H9 (cell line): ENCODE data around the gene TNIK. TPM values are rescaled to one million over a fixed set of nuclear protein-coding genes. Genes with fewer than 3 reads are reported as not detected.

ENCODE experiments used
- DNase-seq: peaks from one replicate; pipeline ENCODE4 v3.0.0-alpha.2; 2017
- H2AFZ ChIP-seq: one replicate; pipeline ENCODE4 v1.6.1; 2013; ENCODE audit warnings: mild to moderate bottlenecking, low read length, control low read depth, moderate library complexity
- H2AK5ac ChIP-seq: 2 replicates; pipeline ENCODE4 v1.6.1; 2013; ENCODE audit warnings: low read length, control low read depth, mixed read lengths; ENCODE audit not compliant: insufficient read length
- H2BK120ac ChIP-seq: one replicate; pipeline ENCODE4 v1.6.1; 2013; ENCODE audit warnings: low read depth, mild to moderate bottlenecking, low read length, control low read depth, inconsistent platforms; ENCODE audit not compliant: poor library complexity, severe bottlenecking
- H2BK12ac ChIP-seq: 2 replicates; pipeline ENCODE4 v1.6.1; 2013; ENCODE audit warnings: low read length, control low read depth, mixed read lengths, low read depth; ENCODE audit not compliant: insufficient read length
- H2BK15ac ChIP-seq: 2 replicates; pipeline ENCODE4 v1.6.1; 2013; ENCODE audit warnings: low read depth, low read length, control low read depth
- H2BK20ac ChIP-seq: one replicate; pipeline ENCODE4 v1.6.1; 2013; ENCODE audit warnings: low read depth, mild to moderate bottlenecking, low read length, control low read depth, inconsistent platforms; ENCODE audit not compliant: poor library complexity, severe bottlenecking
- H2BK5ac ChIP-seq: 2 replicates; pipeline ENCODE4 v1.6.1; 2013; ENCODE audit warnings: low read length, control low read depth, mixed read lengths; ENCODE audit not compliant: insufficient read length
- H3K14ac ChIP-seq: 2 replicates; pipeline ENCODE4 v1.6.1; 2013; ENCODE audit warnings: low read length, control low read depth; ENCODE audit not compliant: insufficient read depth
- H3K18ac ChIP-seq: 2 replicates; pipeline ENCODE4 v1.6.1; 2013; ENCODE audit warnings: low read depth, mild to moderate bottlenecking, mixed read lengths, low read length, control low read depth; ENCODE audit not compliant: insufficient read length
- H3K23ac ChIP-seq: 2 replicates; pipeline ENCODE4 v1.6.1; 2013; ENCODE audit warnings: low read length, control low read depth, mixed read lengths, low read depth; ENCODE audit not compliant: insufficient read length
- H3K23me2 ChIP-seq: 2 replicates; pipeline ENCODE4 v1.6.1; 2013; ENCODE audit warnings: low read depth, mild to moderate bottlenecking, mixed read lengths, low read length, control low read depth; ENCODE audit not compliant: insufficient read length, poor library complexity, severe bottlenecking
- H3K27ac ChIP-seq: 2 replicates; pipeline ENCODE4 v1.5.1; 2013; ENCODE audit warnings: low read length, control low read depth, mixed read lengths, low read depth; ENCODE audit not compliant: insufficient read length
- H3K27me3 ChIP-seq: 2 replicates; pipeline ENCODE4 v1.6.1; 2013; ENCODE audit warnings: low read length, control low read depth, inconsistent platforms; ENCODE audit not compliant: insufficient read depth
- H3K4ac ChIP-seq: 2 replicates; pipeline ENCODE4 v1.6.1; 2013; ENCODE audit warnings: low read depth, mild to moderate bottlenecking, control low read depth, inconsistent platforms, low read length, moderate library complexity
- H3K4me1 ChIP-seq: 2 replicates; pipeline ENCODE4 v1.6.1; 2013; ENCODE audit warnings: low read length, control low read depth, inconsistent platforms; ENCODE audit not compliant: insufficient read depth
- H3K4me2 ChIP-seq: 2 replicates; pipeline ENCODE4 v1.6.1; 2013; ENCODE audit warnings: low read length, control low read depth, mixed read lengths; ENCODE audit not compliant: insufficient read length, insufficient read depth
- H3K56ac ChIP-seq: 2 replicates; pipeline ENCODE4 v1.6.1; 2013; ENCODE audit warnings: low read depth, mild to moderate bottlenecking, mixed read lengths, low read length, control low read depth; ENCODE audit not compliant: insufficient read length
- H3K79me1 ChIP-seq: 2 replicates; pipeline ENCODE4 v1.6.1; 2013; ENCODE audit warnings: low read depth, mild to moderate bottlenecking, moderate library complexity, low read length, control low read depth, inconsistent platforms; ENCODE audit not compliant: insufficient read depth, poor library complexity, severe bottlenecking
- H3K79me2 ChIP-seq: 2 replicates; pipeline ENCODE4 v1.6.1; 2013; ENCODE audit warnings: low read length, control low read depth, inconsistent platforms; ENCODE audit not compliant: insufficient read depth
- H3K9ac ChIP-seq: 2 replicates; pipeline ENCODE4 v1.6.1; 2013; ENCODE audit warnings: low read length, control low read depth, mixed read lengths; ENCODE audit not compliant: insufficient read length; ENCODE audit errors: extremely low read depth
- H3K9me3 ChIP-seq: one replicate; pipeline ENCODE4 v1.6.1; 2013; ENCODE audit warnings: low read depth, low read length, inconsistent platforms; ENCODE audit not compliant: control insufficient read depth
- H3T11ph ChIP-seq: one replicate; pipeline ENCODE4 v1.6.1; 2013; ENCODE audit warnings: mild to moderate bottlenecking, low read length, control low read depth, inconsistent platforms
- H4K20me1 ChIP-seq: one replicate; pipeline ENCODE4 v1.6.1; 2013; ENCODE audit not compliant: control insufficient read depth, insufficient read length, insufficient read depth
- H4K5ac ChIP-seq: 2 replicates; pipeline ENCODE4 v1.6.1; 2013; ENCODE audit warnings: low read depth, mild to moderate bottlenecking, mixed read lengths, low read length, control low read depth; ENCODE audit not compliant: insufficient read length
- H4K8ac ChIP-seq: replicated peaks from 2 replicates; pipeline ENCODE4 v1.6.1; 2013; ENCODE audit warnings: low read length, control low read depth, mixed read lengths, low read depth; ENCODE audit not compliant: insufficient read length
- H4K91ac ChIP-seq: 2 replicates; pipeline ENCODE4 v1.6.1; 2013; ENCODE audit warnings: low read depth, mild to moderate bottlenecking, moderate library complexity, mixed read lengths, low read length, control low read depth; ENCODE audit not compliant: insufficient read length
- H3K27ac Mint-ChIP-seq, 3 experiments: 2 replicates in 2 of 3; 3 replicates in 1 of 3; pipeline ENCODE4 v1.8.0; 2020 to 2021; ENCODE audit warnings: mixed read lengths in 3 of 3, mild to moderate bottlenecking in 1 of 3, moderate library complexity in 1 of 3
- H3K27me3 Mint-ChIP-seq: 2 replicates; pipeline ENCODE4 v1.8.0; 2021; ENCODE audit warnings: low read depth, mild to moderate bottlenecking, moderate library complexity, mixed read lengths
- H3K36me3 Mint-ChIP-seq, 3 experiments: 2 replicates in 2 of 3; 3 replicates in 1 of 3; pipeline ENCODE4 v1.8.0; 2020 to 2021; ENCODE audit warnings: low read depth in 3 of 3, mixed read lengths in 3 of 3; ENCODE audit not compliant: insufficient read depth in 1 of 3
- H3K4me1 Mint-ChIP-seq, 2 experiments: 2 replicates each; pipeline ENCODE4 v1.8.0; 2020; ENCODE audit warnings: mixed read lengths in 2 of 2
- H3K4me3 Mint-ChIP-seq, 2 experiments: 2 replicates in 1 of 2; 3 replicates in 1 of 2; pipeline ENCODE4 v1.8.0; 2020 to 2021; ENCODE audit warnings: mild to moderate bottlenecking in 2 of 2, mixed read lengths in 2 of 2, moderate library complexity in 1 of 2
- H3K9me3 Mint-ChIP-seq, 2 experiments: 2 replicates in 1 of 2; 3 replicates in 1 of 2; pipeline ENCODE4 v1.8.0; 2020; ENCODE audit warnings: mild to moderate bottlenecking in 2 of 2, mixed read lengths in 2 of 2, moderate library complexity in 1 of 2
- CTCF ChIP-seq: fragments of 200-600 bp; sonication (generic); conservative IDR thresholded peaks from 3 replicates; pipeline ENCODE4 v1.8.0; 2021; ENCODE audit warnings: antibody characterized with exemption, mild to moderate bottlenecking
- WGBS: extraction: QIAGEN DNeasy Blood & Tissue Kit; methylation state at CpG from one replicate; pipeline ENCODE4 v1.1.7; 2013; ENCODE audit warnings: missing lambda C conversion rate, low lambda C conversion rate, mixed read lengths; ENCODE audit not compliant: insufficient read length; ENCODE audit errors: extremely low coverage; 5-methylcytosine and 5-hydroxymethylcytosine counted together
- total RNA-seq: library from RNA; stranded (reverse); gene quantifications from 2 replicates; pipeline ENCODE4 v1.2.1, GENCODE V29; 2021

Gene TNIK
- total RNA-seq, 1 experiment from 2014 or later = 15.9 TPM

- H3K79me1 ChIP-seq = no peaks in the 10 kb centered on the region
- H2BK5ac ChIP-seq = no peak overlapping the region
- H2BK20ac ChIP-seq = no peak overlapping the region
- H3K9me3 Mint-ChIP-seq = peaks cover 3% of the 10 kb centered on the region in 2 experiments; a peak in 3 of 5 replicates
- no peak overlapping the region for H3K4ac ChIP-seq
- no peaks in the 10 kb centered on the region for H3K27me3 ChIP-seq
- H3K14ac ChIP-seq = no peak overlapping the region
- no peak overlapping the region for H3K18ac ChIP-seq
- H3K4me1 Mint-ChIP-seq = peaks cover 14 to 15% of the 10 kb centered on the region in 2 experiments
- DNase-seq = no peak
- peaks cover 3 to 5% (median 5%) of the 10 kb centered on the region in 3 experiments; a peak in 5 of 7 replicates for H3K36me3 Mint-ChIP-seq
- no peak overlapping the region for H3K23ac ChIP-seq
- WGBS = no CpG with 5 or more reads among the region's 1 CpG
- no peak overlapping the region for H4K91ac ChIP-seq
- no peak overlapping the region for H2BK12ac ChIP-seq
- H2AK5ac ChIP-seq = no peak overlapping the region
- H3K4me1 ChIP-seq = peaks cover 3% of the 10 kb centered on the region; the same call in 1 of the 2 replicates
- H2BK120ac ChIP-seq = no peak overlapping the region
- TF ChIP-seq CTCF = no peak
- H3K9me3 ChIP-seq = no peaks in the 10 kb centered on the region
- no peaks in the 10 kb centered on the region for H4K20me1 ChIP-seq
- H2BK15ac ChIP-seq = no peak overlapping the region
- H3K23me2 ChIP-seq = no peaks in the 10 kb centered on the region
- no peak overlapping the region for H3K27ac ChIP-seq
- no peak overlapping the region for H3K4me2 ChIP-seq
- H3K27ac Mint-ChIP-seq = no peak overlapping the region
- peaks cover 2% of the 10 kb centered on the region; the same call in 1 of the 2 replicates for H3K79me2 ChIP-seq
- no peaks in the 10 kb centered on the region for H3K27me3 Mint-ChIP-seq
- no peak overlapping the region for H3K56ac ChIP-seq
- no peak overlapping the region for H3K9ac ChIP-seq
- no peak overlapping the region for H3K4me3 Mint-ChIP-seq
- no peak overlapping the region for H3T11ph ChIP-seq
- no peak overlapping the region for H4K5ac ChIP-seq
- no peak overlapping the region for H4K8ac ChIP-seq
- no peak overlapping the region for H2AFZ ChIP-seq
Observed at GRCh38 chr3:171342200-171342599, 118.0 kb downstream of the TNIK start.
